GM12878 (cell line): ENCODE data around the gene C11orf91. TPM values are rescaled to one million over a fixed set of nuclear protein-coding genes. Genes with fewer than 3 reads are reported as not detected.

Experiments used
- ATAC-seq: fragments of 200-7000 bp; cut with Tn5 transposase; 3 replicates; pipeline ENCODE4 v1.9.1; 2020; ENCODE audit warnings: mild to moderate bottlenecking, moderate library complexity
- BruUV-seq: library from RNA; stranded (reverse); fragments of 400-500 nt; replicated peaks from 2 replicates; lab custom pipeline; 2021; lab: Mats Ljungman, UMichigan
- CTCF ChIA-PET: fragments of 300-600 bp; sonication (Branson Sonifier 250); formaldehyde crosslinking; extraction: SDS; loops from one replicate; lab custom pipeline; 2021; ENCODE audit warnings: inconsistent platforms; lab: Yijun Ruan, JAX
- POLR2A ChIA-PET: fragments of 350-600 bp; formaldehyde crosslinking; extraction: SDS; loops from one replicate; lab custom pipeline; 2021; ENCODE audit warnings: inconsistent platforms; lab: Charles Lee
- RAD21 ChIA-PET: fragments of 300-600 bp; sonication (Branson Sonifier 250); formaldehyde crosslinking; loops from one replicate; lab custom pipeline; 2023; ENCODE audit warnings: antibody characterized with exemption; ENCODE audit not compliant: unreplicated experiment; lab: Charles Lee
- SMC1A ChIA-PET: fragments of 300-600 bp; sonication (Branson Sonifier 250); formaldehyde crosslinking; loops from one replicate; lab custom pipeline; 2023; ENCODE audit not compliant: unreplicated experiment, uncharacterized antibody; lab: Charles Lee
- DNase-seq: peaks from one replicate; pipeline ENCODE4 v3.0.0-alpha.2; 2011; ENCODE audit warnings: low read depth, low spot score
- FAIRE-seq: peaks from 3 replicates; lab custom pipeline; 2011; peaks lifted over from hg19 to GRCh38; lab: Jason Lieb, UNC
- H2AFZ ChIP-seq: 2 replicates; pipeline ENCODE4 v1.6.0; 2011; ENCODE audit warnings: low read depth, low read length, control low read depth; ENCODE audit not compliant: control insufficient read depth
- H3K27ac ChIP-seq: 2 replicates; pipeline ENCODE4 v1.5.1; 2011; ENCODE audit warnings: control low read depth; ENCODE audit not compliant: control insufficient read depth, insufficient read depth
- H3K27me3 ChIP-seq, 2 experiments: replicated peaks in 1 of 2; 2 replicates each; pipeline versions ENCODE4 v1.6.0 to v1.6.1; 2011; ENCODE audit warnings: low read length in 1 of 2; ENCODE audit not compliant: control insufficient read depth in 2 of 2, insufficient read depth in 2 of 2
- H3K36me3 ChIP-seq, 2 experiments: 2 replicates each; pipeline ENCODE4 v1.5.1; 2011; ENCODE audit warnings: low read length in 1 of 2; ENCODE audit not compliant: control insufficient read depth in 2 of 2, insufficient read depth in 2 of 2
- H3K4me1 ChIP-seq: 2 replicates; pipeline ENCODE4 v1.6.1; 2011; ENCODE audit warnings: mild to moderate bottlenecking, low read length, moderate library complexity, mixed read lengths; ENCODE audit not compliant: control insufficient read depth, insufficient read depth
- H3K4me2 ChIP-seq: 2 replicates; pipeline ENCODE4 v1.6.0; 2011; ENCODE audit warnings: control low read depth; ENCODE audit not compliant: control insufficient read depth, insufficient read depth
- H3K4me3 ChIP-seq: fragments of 200-600 bp; sonication (generic); 2 replicates; pipeline ENCODE4 v1.5.1; 2016
- H3K79me2 ChIP-seq: 2 replicates; pipeline ENCODE4 v1.6.0; 2011; ENCODE audit warnings: low read length; ENCODE audit not compliant: control insufficient read depth, insufficient read depth
- H3K9ac ChIP-seq: 2 replicates; pipeline ENCODE4 v1.8.0; 2011; ENCODE audit warnings: low read length, control low read depth, mixed read lengths; ENCODE audit not compliant: control insufficient read depth, insufficient read depth
- H3K9me3 ChIP-seq: replicated peaks from 3 replicates; pipeline ENCODE4 v1.5.1; 2011; ENCODE audit warnings: mild to moderate bottlenecking, low read length; ENCODE audit not compliant: control insufficient read depth, insufficient read depth
- H4K20me1 ChIP-seq: 2 replicates; pipeline ENCODE4 v1.6.0; 2011; ENCODE audit not compliant: control insufficient read depth, insufficient read depth
- ATF7 ChIP-seq: fragments of 450-650 bp; IDR thresholded peaks from 2 replicates; pipeline ENCODE4 v1.6.1; 2016; ENCODE audit warnings: low read depth, mild to moderate bottlenecking
- BCL3 ChIP-seq: IDR thresholded peaks from 2 replicates; pipeline ENCODE4 v1.6.1; 2011; ENCODE audit warnings: borderline replicate concordance, low read depth, mild to moderate bottlenecking, moderate library complexity, low read length; ENCODE audit not compliant: insufficient read depth, poor library complexity, severe bottlenecking
- BCLAF1 ChIP-seq: fragments of 450-650 bp; IDR thresholded peaks from 2 replicates; pipeline ENCODE4 v1.6.1; 2017; ENCODE audit warnings: antibody characterized with exemption, mild to moderate bottlenecking, moderate library complexity
- FOS ChIP-seq: IDR thresholded peaks from 3 replicates; pipeline ENCODE4 v1.6.1; 2011; ENCODE audit warnings: borderline replicate concordance; ENCODE audit not compliant: insufficient read length; ENCODE audit errors: extremely low read depth
- HSF1 ChIP-seq: fragments of 150-350 bp; IDR thresholded peaks from 2 replicates; pipeline ENCODE4 v1.6.1; 2014; ENCODE audit warnings: mild to moderate bottlenecking, low read depth, low read length
- IKZF1 ChIP-seq: fragments of 450-650 bp; conservative IDR thresholded peaks from 2 replicates; pipeline ENCODE4 v1.6.1; 2017; ENCODE audit warnings: antibody characterized with exemption, mild to moderate bottlenecking
- LARP7 ChIP-seq: fragments of 450-650 bp; IDR thresholded peaks from 2 replicates; pipeline ENCODE4 v1.6.1; 2017; ENCODE audit warnings: mild to moderate bottlenecking
- MEF2B ChIP-seq: fragments of 450-650 bp; IDR thresholded peaks from 2 replicates; pipeline ENCODE4 v1.6.1; 2018; ENCODE audit warnings: mild to moderate bottlenecking, moderate library complexity; ENCODE audit not compliant: partially characterized antibody, poor library complexity, severe bottlenecking
- TBL1XR1 ChIP-seq: IDR thresholded peaks from 2 replicates; pipeline ENCODE4 v1.6.1; 2012; ENCODE audit warnings: low read depth, low read length, improper control_type of control experiment
- WGBS: methylation state at CpG from one replicate; pipeline ENCODE4 v1.1.6; 2016; ENCODE audit warnings: low lambda C conversion rate; ENCODE audit not compliant: insufficient replicate concordance, insufficient coverage; ENCODE audit errors: missing lambda C conversion rate; 5-methylcytosine and 5-hydroxymethylcytosine counted together
- in situ Hi-C: fragments of 300-500 bp; cut with MboI; formaldehyde crosslinking; loops from 9 replicates; pipeline ENCODE4 v1.14.3; 2018; ENCODE audit warnings: mixed read lengths
- intact Hi-C: fragments of 100-400 bp; cut with micrococcal nuclease; formaldehyde crosslinking; loops from one replicate; pipeline ENCODE4 v1.14.2; 2022; ENCODE audit not compliant: unreplicated experiment
- polyA plus RNA-seq, 11 experiments: library from polyadenylated mRNA; depleted of rRNA in 4 of 11; unstranded in 6 of 11; stranded (reverse) in 5 of 11; fragments of >200 nt; fragmentation: Nextera tagmentation in 4 of 11; fragmentation: Illumina TruSeq in 1 of 11; extraction: Ambion mirVana in 4 of 11; extraction: Trizol in 1 of 11; gene quantifications; 1 replicate in 1 of 11; 2 replicates in 10 of 11; pipeline versions ENCODE4 v1.2.1 to v1.2.3, GENCODE V29; 2011 to 2016; ENCODE audit warnings: inconsistent platforms in 2 of 11, missing spikeins in 2 of 11, low read depth in 1 of 11
- total RNA-seq, 4 experiments: library from RNA; depleted of rRNA in 3 of 4; stranded (reverse); fragments of >200 nt in 3 of 4; fragmentation: Illumina TruSeq in 1 of 4; extraction: Trizol in 1 of 4; gene quantifications; 2 replicates each; pipeline versions ENCODE4 v1.2.1 to v1.2.3, GENCODE V29; 2013 to 2021

The C11orf91 gene
- total and polyA plus RNA-seq, 10 of the 15 experiments (the other 5 are each of a cell fraction or from before 2014, with no cell fraction given): not detected

GRCh38 chr11:33698921-33699320 is 1.7 kb downstream of the C11orf91 start:
- H2AFZ ChIP-seq: no peak overlapping the region
- intact Hi-C loops: no loop called here
- BruUV-seq: no TSS peak
- ChIA-PET CTCF (no interaction called here), SMC1A (no interaction called here), RAD21 (no interaction called here), POLR2A (no interaction called here)
- peaks cover 12% of the 10 kb centered on the region for H3K4me1 ChIP-seq
- WGBS: 80% methylated on average over 5 of the region's 5 CpGs
- H3K27ac ChIP-seq: no peak overlapping the region
- no peak for TF ChIP-seq BCL3
- no peak for TF ChIP-seq BCLAF1
- no peak for TF ChIP-seq LARP7
- TF ChIP-seq TBL1XR1: no peak
- TF ChIP-seq MEF2B: no peak
- no peak for TF ChIP-seq FOS
- no peak for TF ChIP-seq IKZF1
- no peak for TF ChIP-seq ATF7
- no peak for TF ChIP-seq HSF1
- no peaks in the 10 kb centered on the region for H3K9me3 ChIP-seq
- in situ Hi-C loops: no loop called here
- FAIRE-seq: no peak
- H3K4me2 ChIP-seq: no peak overlapping the region
- no peak for DNase-seq
- H3K9ac ChIP-seq: no peak overlapping the region
- no peaks in the 10 kb centered on the region for H3K79me2 ChIP-seq
- no peak for ATAC-seq
- H3K27me3 ChIP-seq: no peaks in the 10 kb centered on the region
- H3K4me3 ChIP-seq: no peak overlapping the region
- no peaks in the 10 kb centered on the region; a peak in 1 of 4 replicates for H3K36me3 ChIP-seq
- no peaks in the 10 kb centered on the region for H4K20me1 ChIP-seq
